CD14-positive monocyte (primary cell): ENCODE measurements around the gene CWC25. TPM values are rescaled to one million over a fixed set of nuclear protein-coding genes. Genes with fewer than 3 reads are reported as not detected.
A peak's percentile ranks its signal among the peaks of the same experiment; 100 is the strongest.

Experiments
- DNase-seq, 3 donors: peaks; one replicate each; pipeline ENCODE4 v3.0.0-alpha.2; 2011 to 2022
- H2AFZ ChIP-seq: 2 replicates; pipeline ENCODE4 v1.6.0; 2012; ENCODE audit warnings: mild to moderate bottlenecking, low read depth, low read length, inconsistent platforms; ENCODE audit not compliant: insufficient read depth, poor library complexity, severe bottlenecking
- H3K27ac ChIP-seq, 2 donors: 1 replicate in 1 of 2; 2 replicates in 1 of 2; pipeline ENCODE4 v1.5.1; 2012 to 2013; ENCODE audit warnings: low read length in 2 of 2, control low read depth in 1 of 2, inconsistent platforms in 1 of 2, low read depth in 1 of 2, mild to moderate bottlenecking in 1 of 2
- H3K27me3 ChIP-seq, 2 donors: one replicate each; pipeline versions ENCODE4 v1.6.0 to v1.6.1; 2011 to 2013; ENCODE audit warnings: low read length in 2 of 2; ENCODE audit not compliant: control insufficient read depth in 2 of 2, insufficient read depth in 2 of 2
- H3K36me3 ChIP-seq, 2 donors: replicated peaks in 1 of 2; 1 replicate in 1 of 2; 2 replicates in 1 of 2; pipeline versions ENCODE4 v1.5.1 to v1.6.1; 2012 to 2013; ENCODE audit warnings: low read length in 2 of 2, control low read depth in 1 of 2, inconsistent platforms in 1 of 2, mild to moderate bottlenecking in 1 of 2; ENCODE audit not compliant: insufficient read depth in 2 of 2, control insufficient read depth in 1 of 2
- H3K4me1 ChIP-seq, 2 donors: 1 replicate in 1 of 2; 2 replicates in 1 of 2; pipeline versions ENCODE4 v1.5.1 to v1.6.1; 2012 to 2013; ENCODE audit warnings: low read length in 2 of 2, control low read depth in 1 of 2, inconsistent platforms in 1 of 2, mild to moderate bottlenecking in 1 of 2, moderate library complexity in 1 of 2; ENCODE audit not compliant: insufficient read depth in 2 of 2, control insufficient read depth in 1 of 2
- H3K4me2 ChIP-seq: replicated peaks from 2 replicates; pipeline ENCODE3; 2012; ENCODE audit warnings: low read length, moderate library complexity, mild to moderate bottlenecking; ENCODE audit not compliant: poor library complexity, severe bottlenecking; ENCODE audit errors: extremely low read depth
- H3K4me3 ChIP-seq, 3 experiments: fragments of 200-600 bp in 1 of 3; sonication (generic) in 1 of 3; replicated peaks in 1 of 3; 1 replicate in 2 of 3; 2 replicates in 1 of 3; pipeline ENCODE4 v1.5.1; 2011 to 2013; ENCODE audit warnings: low read length in 3 of 3, mild to moderate bottlenecking in 3 of 3, control low read depth in 2 of 3, low read depth in 2 of 3, inconsistent platforms in 1 of 3, moderate library complexity in 1 of 3
- H3K79me2 ChIP-seq: 2 replicates; pipeline ENCODE4 v1.6.0; 2012; ENCODE audit warnings: mild to moderate bottlenecking, control low read depth, inconsistent platforms, low read length, moderate library complexity; ENCODE audit not compliant: insufficient read depth
- H3K9ac ChIP-seq: 2 replicates; pipeline ENCODE4 v1.6.0; 2017; ENCODE audit warnings: low read length, mild to moderate bottlenecking; ENCODE audit not compliant: insufficient read depth, poor library complexity, severe bottlenecking
- H3K9me3 ChIP-seq, 2 donors: replicated peaks in 1 of 2; 1 replicate in 1 of 2; 2 replicates in 1 of 2; pipeline versions ENCODE4 v1.5.1 to v1.6.1; 2012 to 2013; ENCODE audit warnings: low read length in 2 of 2, control low read depth in 1 of 2; ENCODE audit not compliant: control insufficient read depth in 1 of 2, insufficient read depth in 1 of 2
- H4K20me1 ChIP-seq: 2 replicates; pipeline ENCODE4 v1.6.0; 2012; ENCODE audit warnings: mild to moderate bottlenecking, low read length, control low read depth, moderate library complexity; ENCODE audit not compliant: insufficient read depth
- H3K27ac Mint-ChIP-seq, 7 donors: one replicate each; pipeline ENCODE4 v1.8.0; 2020; ENCODE audit warnings: mild to moderate bottlenecking in 7 of 7, mixed read lengths in 7 of 7, moderate library complexity in 6 of 7, inconsistent platforms in 2 of 7
- H3K27me3 Mint-ChIP-seq, 3 donors: one replicate each; pipeline ENCODE4 v1.8.0; 2021 to 2022; ENCODE audit warnings: low read depth in 3 of 3, mild to moderate bottlenecking in 3 of 3, mixed read lengths in 3 of 3, moderate library complexity in 3 of 3, inconsistent platforms in 1 of 3
- H3K36me3 Mint-ChIP-seq, 2 donors: one replicate each; pipeline ENCODE4 v1.8.0; 2020; ENCODE audit warnings: mixed read lengths in 2 of 2, inconsistent platforms in 1 of 2, mild to moderate bottlenecking in 1 of 2
- H3K4me1 Mint-ChIP-seq: one replicate; pipeline ENCODE4 v1.8.0; 2020; ENCODE audit warnings: mild to moderate bottlenecking, mixed read lengths
- H3K4me3 Mint-ChIP-seq, 2 donors: one replicate each; pipeline ENCODE4 v1.8.0; 2020; ENCODE audit warnings: mild to moderate bottlenecking in 2 of 2, mixed read lengths in 2 of 2, moderate library complexity in 1 of 2
- H3K9me3 Mint-ChIP-seq, 7 donors: one replicate each; pipeline ENCODE4 v1.8.0; 2020 to 2022; ENCODE audit warnings: mixed read lengths in 7 of 7, mild to moderate bottlenecking in 6 of 7, moderate library complexity in 6 of 7, inconsistent platforms in 2 of 7
- CTCF ChIP-seq: fragments of 200-600 bp; IDR thresholded peaks from one replicate; pipeline ENCODE4 v1.8.0; 2022; ENCODE audit warnings: antibody characterized with exemption, mild to moderate bottlenecking
- WGBS: methylation state at CpG from one replicate; pipeline ENCODE4 v1.1.5; 2013; ENCODE audit warnings: missing lambda C conversion rate; ENCODE audit not compliant: insufficient coverage; 5-methylcytosine and 5-hydroxymethylcytosine counted together
- intact Hi-C, 2 donors: fragments of 100-400 bp; cut with micrococcal nuclease; formaldehyde crosslinking; loops; one replicate each; pipeline versions ENCODE4 v1.15.0 to v1.15.1; 2023
- polyA plus RNA-seq, 3 donors: library from polyadenylated mRNA; depleted of rRNA in 1 of 3; unstranded in 2 of 3; stranded (reverse) in 1 of 3; fragments of 300-500 nt in 2 of 3; fragments of >200 nt in 1 of 3; fragmentation: Illumina TruSeq in 2 of 3; gene quantifications; 1 replicate in 2 of 3; 2 replicates in 1 of 3; pipeline ENCODE4 v1.2.3, GENCODE V29; 2012 to 2021

The CWC25 gene
- polyA plus RNA-seq, 3 donors = 7.5 to 63.2 (median 8.4) TPM

GRCh38 chr17:38867179-38867967, 42.3 kb upstream of the CWC25 start:
- peak overlapping the region; percentile 92 for H2AFZ ChIP-seq
- TF ChIP-seq CTCF = peak; percentile 32
- H3K4me1 ChIP-seq = peaks cover 28 to 44% of the 10 kb centered on the region in 2 donors
- peak overlapping the region; percentile 92 to 97 (median 95) for H3K27ac Mint-ChIP-seq
- peaks cover 4 to 12% (median 5%) of the 10 kb centered on the region in 3 donors for H3K27me3 Mint-ChIP-seq
- WGBS = 13% methylated on average over 13 of the region's 31 CpGs
- H3K9ac ChIP-seq = no peak overlapping the region
- H3K4me3 ChIP-seq = peak overlapping the region; percentile 98 to 100 (median 100)
- DNase-seq = peak; percentile 53 to 67 (median 62)
- H3K27me3 ChIP-seq = no peaks in the 10 kb centered on the region
- H3K36me3 ChIP-seq = no peaks in the 10 kb centered on the region
- peaks cover 24% of the 10 kb centered on the region for H3K79me2 ChIP-seq
- intact Hi-C loops = loop anchor here in 1 of 2 donors (10.0 kb wide), 1 partner anchor 163 kb away; the partner anchor contains the start of gene MLLT6
- peaks cover 22% of the 10 kb centered on the region for H4K20me1 ChIP-seq
- H3K4me3 Mint-ChIP-seq = peak overlapping the region; percentile 95 to 99
- H3K4me1 Mint-ChIP-seq = peaks cover 28% of the 10 kb centered on the region
- H3K9me3 ChIP-seq = no peaks in the 10 kb centered on the region
- H3K4me2 ChIP-seq = peak overlapping the region; percentile 81
- H3K27ac ChIP-seq = peak overlapping the region in 1 of 2 donors; percentile 79
- no peaks in the 10 kb centered on the region for H3K9me3 Mint-ChIP-seq
- H3K36me3 Mint-ChIP-seq = no peaks in the 10 kb centered on the region

GRCh38 chr17:38864636-38865398, 39.7 kb upstream of the CWC25 start:
- Histone ChIP-seq H4K20me1 (no peaks in the 10 kb centered on the region), H3K79me2 (no peaks in the 10 kb centered on the region), H3K9me3 (no peaks in the 10 kb centered on the region), H3K4me2 (no peak overlapping the region), H2AFZ (no peak overlapping the region), H3K27me3 (no peaks in the 10 kb centered on the region), H3K36me3 (no peaks in the 10 kb centered on the region), H3K27ac (no peak overlapping the region), H3K4me3 (no peak overlapping the region), H3K4me1 (peaks cover 14 to 30% of the 10 kb centered on the region in 2 donors), H3K9ac (no peak overlapping the region)
- Mint-ChIP-seq H3K27me3 (peaks cover 4 to 13% (median 5%) of the 10 kb centered on the region in 3 donors), H3K4me1 (peaks cover 16% of the 10 kb centered on the region), H3K36me3 (no peaks in the 10 kb centered on the region), H3K27ac (peak overlapping the region in 1 of 7 donors; percentile 10), H3K9me3 (no peaks in the 10 kb centered on the region), H3K4me3 (peak overlapping the region in 1 of 2 donors; percentile 42)
- TF ChIP-seq CTCF = no peak
- intact Hi-C loops = loop anchor here in 1 of 2 donors (10.0 kb wide), 1 partner anchor 160 kb away; the partner anchor contains the start of gene MLLT6
- DNase-seq = no peak
- 72% methylated on average over 6 of the region's 11 CpGs for WGBS
